AG04450 (cell line): ENCODE measurements around the gene SLC22A3. TPM values are rescaled to one million over a fixed set of nuclear protein-coding genes. Genes with fewer than 3 reads are reported as not detected.

Experiments
- CTCF ChIA-PET: fragments of 300-600, 350-600 bp; formaldehyde crosslinking; extraction: SDS; loops from one replicate; lab custom pipeline; 2022; ENCODE audit warnings: antibody characterized with exemption, inconsistent platforms; lab: Charles Lee
- POLR2A ChIA-PET: fragments of 350-600 bp; formaldehyde crosslinking; extraction: SDS; loops from one replicate; lab custom pipeline; 2021; ENCODE audit warnings: antibody characterized with exemption, inconsistent platforms; lab: Yijun Ruan, JAX
- DNase-seq: peaks from one replicate; pipeline ENCODE4 v3.0.0-alpha.2; 2011; ENCODE audit warnings: low read depth, low spot score
- H3K27ac ChIP-seq: one replicate; pipeline ENCODE4 v1.5.1; 2012; ENCODE audit warnings: low read depth, low read length, control low read depth
- H3K27me3 ChIP-seq: one replicate; pipeline ENCODE4 v1.6.0; 2012; ENCODE audit warnings: low read length; ENCODE audit not compliant: control insufficient read depth, insufficient read depth
- H3K4me3 ChIP-seq: 2 replicates; pipeline ENCODE4 v1.5.1; 2011; ENCODE audit warnings: mild to moderate bottlenecking, low read depth, low read length, control low read depth
- H3K9me3 ChIP-seq: 2 replicates; pipeline ENCODE4 v1.5.1; 2012; ENCODE audit warnings: low read length; ENCODE audit not compliant: control insufficient read depth, insufficient read depth
- polyA plus RNA-seq: library from polyadenylated mRNA; depleted of rRNA; stranded (reverse); fragments of >200 nt; gene quantifications from 2 replicates; pipeline ENCODE4 v1.2.3, GENCODE V29; 2011
- TF ChIP-seq, protein P1 (sequence below): IDR thresholded peaks from 2 replicates; pipeline ENCODE4 v1.5.1; 2011; ENCODE audit warnings: low read depth, low read length, control low read depth, inconsistent platforms

The SLC22A3 gene
- polyA plus RNA-seq, 1 experiment, result 0.07 TPM

DNA sequence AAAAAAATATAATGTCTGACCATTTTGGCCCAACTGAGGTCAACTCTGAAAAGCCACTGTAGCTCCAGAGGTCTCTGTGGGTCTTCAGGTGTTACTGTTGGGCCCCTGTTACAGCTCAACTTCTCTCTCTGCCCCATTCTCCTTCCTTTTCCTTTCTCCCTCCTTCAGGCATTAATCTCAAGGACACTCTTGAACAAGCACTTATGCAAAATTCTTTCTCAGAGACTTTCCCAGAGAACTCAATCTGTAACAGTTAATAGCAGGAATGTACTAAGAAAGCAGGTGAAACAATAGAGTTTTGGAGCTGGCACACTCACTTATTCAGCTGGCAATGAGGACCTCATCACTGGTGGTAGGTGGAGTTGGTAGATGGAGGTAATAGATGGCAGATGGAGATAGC, 31.9 kb upstream of the SLC22A3 start:
- Histone ChIP-seq H3K9me3 (peaks cover 5% of the 10 kb centered on the region), H3K27ac (no peak overlapping the region), H3K4me3 (no peak overlapping the region), H3K27me3 (no peaks in the 10 kb centered on the region)
- ChIA-PET POLR2A (no interaction called here), CTCF (no interaction called here)
- TF ChIP-seq, protein P1, sequence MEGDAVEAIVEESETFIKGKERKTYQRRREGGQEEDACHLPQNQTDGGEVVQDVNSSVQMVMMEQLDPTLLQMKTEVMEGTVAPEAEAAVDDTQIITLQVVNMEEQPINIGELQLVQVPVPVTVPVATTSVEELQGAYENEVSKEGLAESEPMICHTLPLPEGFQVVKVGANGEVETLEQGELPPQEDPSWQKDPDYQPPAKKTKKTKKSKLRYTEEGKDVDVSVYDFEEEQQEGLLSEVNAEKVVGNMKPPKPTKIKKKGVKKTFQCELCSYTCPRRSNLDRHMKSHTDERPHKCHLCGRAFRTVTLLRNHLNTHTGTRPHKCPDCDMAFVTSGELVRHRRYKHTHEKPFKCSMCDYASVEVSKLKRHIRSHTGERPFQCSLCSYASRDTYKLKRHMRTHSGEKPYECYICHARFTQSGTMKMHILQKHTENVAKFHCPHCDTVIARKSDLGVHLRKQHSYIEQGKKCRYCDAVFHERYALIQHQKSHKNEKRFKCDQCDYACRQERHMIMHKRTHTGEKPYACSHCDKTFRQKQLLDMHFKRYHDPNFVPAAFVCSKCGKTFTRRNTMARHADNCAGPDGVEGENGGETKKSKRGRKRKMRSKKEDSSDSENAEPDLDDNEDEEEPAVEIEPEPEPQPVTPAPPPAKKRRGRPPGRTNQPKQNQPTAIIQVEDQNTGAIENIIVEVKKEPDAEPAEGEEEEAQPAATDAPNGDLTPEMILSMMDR, result no peak
- DNase-seq, result no peak

- no peak overlapping the region for H3K27ac ChIP-seq
- H3K4me3 ChIP-seq, result no peak overlapping the region
- no peak for DNase-seq
- TF ChIP-seq, protein P1, result no peak
- peaks cover 4% of the 10 kb centered on the region for H3K9me3 ChIP-seq
- POLR2A ChIA-PET, result no interaction called here
- H3K27me3 ChIP-seq, result no peaks in the 10 kb centered on the region
- CTCF ChIA-PET, result interaction anchor here (1.2 kb wide), 1 partner anchor 136 kb away, joined by 3 read pairs; no protein-coding TSS in a partner anchor
Observed at GRCh38 chr6:160319246-160319645, 28.9 kb upstream of the SLC22A3 start.

DNA sequence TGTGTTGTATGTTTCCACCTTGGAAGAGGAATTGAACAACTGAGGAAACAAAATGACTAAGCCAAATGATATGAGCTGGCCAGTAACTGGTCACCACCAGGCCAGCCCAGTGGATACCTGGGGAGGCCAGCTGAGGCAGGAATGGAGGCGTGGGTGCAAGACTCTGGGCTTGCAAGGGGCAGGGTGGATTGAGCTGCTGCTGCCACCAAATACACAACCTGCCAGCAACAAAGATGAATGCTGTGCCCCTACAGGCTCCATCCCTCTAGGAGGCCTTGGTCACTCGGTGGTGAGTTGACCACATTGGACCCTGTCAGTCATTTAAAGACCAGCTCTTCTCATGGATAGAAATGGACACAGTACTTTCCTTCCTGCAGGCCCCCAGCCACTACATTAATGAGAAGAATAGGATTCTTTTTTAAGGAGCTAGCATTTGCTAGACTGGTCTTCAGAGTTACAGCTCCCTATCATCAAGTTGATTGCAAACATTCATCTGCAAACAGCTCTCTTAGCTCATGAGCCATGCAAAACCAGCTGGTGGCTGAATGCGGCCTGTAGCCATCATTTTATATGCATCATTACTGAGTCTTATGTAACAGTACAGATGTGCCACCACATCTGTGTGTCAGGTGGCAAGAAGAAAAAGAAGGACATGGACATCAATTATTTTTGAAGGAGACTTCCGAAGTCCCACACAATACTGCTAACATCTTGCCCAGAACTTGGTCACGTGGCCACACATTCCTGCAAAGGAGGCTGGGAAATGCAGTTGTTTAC, 26.3 kb upstream of the SLC22A3 start:
- CTCF ChIA-PET, result interaction anchor here (1.0 kb wide), 1 partner anchor 134 kb away, joined by 3 read pairs; no protein-coding TSS in a partner anchor
- H3K4me3 ChIP-seq, result no peak overlapping the region
- POLR2A ChIA-PET, result no interaction called here
- TF ChIP-seq, protein P1, result no peak
- H3K27ac ChIP-seq, result no peak overlapping the region
- peaks cover 16% of the 10 kb centered on the region for H3K9me3 ChIP-seq
- DNase-seq, result no peak
- no peaks in the 10 kb centered on the region for H3K27me3 ChIP-seq

GRCh38 chr6:160327981-160328380, 20.2 kb upstream of the SLC22A3 start:
- POLR2A ChIA-PET, result no interaction called here

DNA sequence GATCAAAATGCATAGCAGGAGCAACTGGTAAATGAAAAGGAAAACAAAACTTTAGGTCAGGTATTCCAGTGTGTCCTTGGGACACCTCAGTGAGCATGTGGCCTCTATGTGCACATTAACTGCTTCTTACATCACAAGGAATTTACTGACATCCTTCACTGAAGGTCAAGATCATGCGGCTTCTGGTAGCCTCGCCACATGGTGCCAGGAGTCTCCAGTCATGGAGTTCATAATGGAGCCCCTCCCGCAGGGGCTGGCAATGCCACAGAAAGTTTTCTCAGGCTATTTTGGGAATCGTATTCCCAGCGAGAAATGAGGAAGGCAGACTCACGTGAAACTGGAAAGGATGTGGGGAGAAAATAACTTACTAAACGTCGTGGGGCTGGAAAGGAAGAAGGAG, 19.7 kb upstream of the SLC22A3 start:
- POLR2A ChIA-PET, result no interaction called here
- CTCF ChIA-PET, result no interaction called here

More at GRCh38 chr6:160327981-160328380, 20.2 kb upstream of the SLC22A3 start:
- CTCF ChIA-PET, result no interaction called here
- Histone ChIP-seq H3K27me3 (no peaks in the 10 kb centered on the region), H3K9me3 (peaks cover 17% of the 10 kb centered on the region), H3K4me3 (no peak overlapping the region), H3K27ac (no peak overlapping the region)
- TF ChIP-seq, protein P1, result no peak
- DNase-seq, result no peak

More for the DNA sequence above, 19.7 kb upstream of the SLC22A3 start:
- peaks cover 17% of the 10 kb centered on the region for H3K9me3 ChIP-seq
- TF ChIP-seq, protein P1, result no peak
- H3K27me3 ChIP-seq, result no peaks in the 10 kb centered on the region
- no peak for DNase-seq
- no peak overlapping the region for H3K27ac ChIP-seq
- H3K4me3 ChIP-seq, result no peak overlapping the region
